ENCODE results near the gene PGGT1B.

DNA sequence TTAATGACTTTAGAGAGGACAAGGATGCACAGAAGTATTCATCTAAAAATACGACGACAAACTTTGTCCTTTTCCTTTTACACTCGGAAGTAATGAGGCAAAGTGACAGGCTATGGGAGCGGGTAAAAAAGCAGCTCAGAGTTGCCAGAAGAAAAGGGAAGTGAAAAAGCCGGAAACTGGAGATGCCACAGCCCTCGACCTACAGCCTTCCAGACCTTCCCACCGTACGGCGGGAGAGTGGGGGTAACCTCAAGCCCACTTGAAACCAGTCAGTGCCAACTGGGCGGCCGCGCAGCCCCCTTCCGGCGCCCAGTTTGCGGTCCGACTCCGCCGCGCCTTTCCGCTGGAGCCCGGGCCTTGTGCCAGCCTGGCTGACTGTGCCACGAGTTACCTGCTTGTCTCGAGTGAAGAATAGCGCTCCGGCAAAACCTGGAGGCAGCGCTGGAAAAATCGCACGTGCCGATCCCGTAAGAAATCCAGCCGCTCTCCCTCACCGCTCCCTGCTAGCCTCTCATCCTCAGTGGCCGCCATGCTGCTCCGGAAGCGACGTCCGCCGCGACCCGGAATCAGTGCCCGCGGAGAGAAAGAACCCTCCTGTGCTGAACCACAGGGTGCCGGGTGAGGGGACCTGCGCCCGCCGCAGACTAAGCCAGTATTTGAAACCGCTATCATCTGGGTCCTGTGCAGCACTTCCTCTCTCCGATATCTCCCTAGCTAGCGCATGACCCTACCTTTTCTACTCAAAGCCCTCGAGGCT is at the start of gene PGGT1B:
- TF ChIP-seq FOXM1 (IDR thresholded peaks at IDR 0.05; ENCODE audit: borderline replicate concordance): no peak
- no peak for TF ChIP-seq TARDBP (IDR thresholded peaks at IDR 0.05)

All from HEK293T (cell line).